Retinal pigment epithelial cell (primary cell): Measurements from ENCODE around the gene HDAC9.

Experiments
- DNase-seq: peaks from one replicate; pipeline ENCODE4 v3.0.0-alpha.2; 2010; ENCODE audit warnings: low read depth
- H3K4me3 ChIP-seq: 2 replicates; pipeline ENCODE4 v1.5.1; 2011; ENCODE audit warnings: mild to moderate bottlenecking, low read length, control low read depth, moderate library complexity
- TF ChIP-seq, protein P1 (sequence below): conservative IDR thresholded peaks from 2 replicates; pipeline ENCODE4 v1.5.1; 2011; ENCODE audit warnings: low read depth, low read length, control low read depth, inconsistent platforms

Gene HDAC9

DNA sequence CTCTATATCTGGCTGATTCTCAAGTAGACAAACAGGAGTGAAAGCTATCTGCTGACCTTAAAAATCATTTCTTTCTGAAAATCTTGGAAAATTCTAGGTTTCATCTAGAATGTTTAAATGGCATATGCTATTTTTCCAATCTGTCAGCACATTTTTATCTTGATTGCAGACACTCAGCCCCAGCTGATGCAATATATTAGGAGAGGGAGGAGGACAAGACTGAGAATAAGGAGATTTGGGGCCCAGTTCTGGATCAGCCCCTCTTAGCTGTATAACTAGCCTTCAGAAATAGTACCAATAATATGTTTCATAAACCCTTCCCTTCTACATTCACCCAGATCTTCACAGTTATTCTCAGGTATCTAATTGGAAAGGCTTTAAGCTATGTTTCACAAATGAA, 131.2 kb downstream of the HDAC9 start:
- TF ChIP-seq, protein P1, sequence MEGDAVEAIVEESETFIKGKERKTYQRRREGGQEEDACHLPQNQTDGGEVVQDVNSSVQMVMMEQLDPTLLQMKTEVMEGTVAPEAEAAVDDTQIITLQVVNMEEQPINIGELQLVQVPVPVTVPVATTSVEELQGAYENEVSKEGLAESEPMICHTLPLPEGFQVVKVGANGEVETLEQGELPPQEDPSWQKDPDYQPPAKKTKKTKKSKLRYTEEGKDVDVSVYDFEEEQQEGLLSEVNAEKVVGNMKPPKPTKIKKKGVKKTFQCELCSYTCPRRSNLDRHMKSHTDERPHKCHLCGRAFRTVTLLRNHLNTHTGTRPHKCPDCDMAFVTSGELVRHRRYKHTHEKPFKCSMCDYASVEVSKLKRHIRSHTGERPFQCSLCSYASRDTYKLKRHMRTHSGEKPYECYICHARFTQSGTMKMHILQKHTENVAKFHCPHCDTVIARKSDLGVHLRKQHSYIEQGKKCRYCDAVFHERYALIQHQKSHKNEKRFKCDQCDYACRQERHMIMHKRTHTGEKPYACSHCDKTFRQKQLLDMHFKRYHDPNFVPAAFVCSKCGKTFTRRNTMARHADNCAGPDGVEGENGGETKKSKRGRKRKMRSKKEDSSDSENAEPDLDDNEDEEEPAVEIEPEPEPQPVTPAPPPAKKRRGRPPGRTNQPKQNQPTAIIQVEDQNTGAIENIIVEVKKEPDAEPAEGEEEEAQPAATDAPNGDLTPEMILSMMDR, result no peak
- H3K4me3 ChIP-seq, result no peak overlapping the region
- DNase-seq, result no peak

DNA sequence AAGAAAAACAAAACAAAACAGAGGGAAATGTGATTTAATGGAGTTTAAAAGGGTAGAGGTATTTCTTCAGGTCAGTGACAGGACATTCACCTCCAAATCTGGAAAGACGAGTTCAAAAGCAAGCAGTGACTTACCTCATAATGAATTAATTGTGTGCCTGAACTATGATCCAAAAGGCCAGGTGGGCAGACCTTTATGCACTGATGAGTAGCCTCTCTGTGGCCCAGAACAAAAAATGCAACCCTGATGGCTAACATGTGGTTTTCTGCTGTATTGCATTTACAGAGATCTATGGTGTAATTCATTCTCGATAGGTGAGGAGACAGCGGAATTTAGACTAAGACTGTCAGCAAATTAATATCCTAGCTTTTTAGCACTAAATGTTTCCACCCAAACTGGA, 142.0 kb downstream of the HDAC9 start:
- DNase-seq, result no peak
- TF ChIP-seq, protein P1, result no peak
- no peak overlapping the region for H3K4me3 ChIP-seq

DNA sequence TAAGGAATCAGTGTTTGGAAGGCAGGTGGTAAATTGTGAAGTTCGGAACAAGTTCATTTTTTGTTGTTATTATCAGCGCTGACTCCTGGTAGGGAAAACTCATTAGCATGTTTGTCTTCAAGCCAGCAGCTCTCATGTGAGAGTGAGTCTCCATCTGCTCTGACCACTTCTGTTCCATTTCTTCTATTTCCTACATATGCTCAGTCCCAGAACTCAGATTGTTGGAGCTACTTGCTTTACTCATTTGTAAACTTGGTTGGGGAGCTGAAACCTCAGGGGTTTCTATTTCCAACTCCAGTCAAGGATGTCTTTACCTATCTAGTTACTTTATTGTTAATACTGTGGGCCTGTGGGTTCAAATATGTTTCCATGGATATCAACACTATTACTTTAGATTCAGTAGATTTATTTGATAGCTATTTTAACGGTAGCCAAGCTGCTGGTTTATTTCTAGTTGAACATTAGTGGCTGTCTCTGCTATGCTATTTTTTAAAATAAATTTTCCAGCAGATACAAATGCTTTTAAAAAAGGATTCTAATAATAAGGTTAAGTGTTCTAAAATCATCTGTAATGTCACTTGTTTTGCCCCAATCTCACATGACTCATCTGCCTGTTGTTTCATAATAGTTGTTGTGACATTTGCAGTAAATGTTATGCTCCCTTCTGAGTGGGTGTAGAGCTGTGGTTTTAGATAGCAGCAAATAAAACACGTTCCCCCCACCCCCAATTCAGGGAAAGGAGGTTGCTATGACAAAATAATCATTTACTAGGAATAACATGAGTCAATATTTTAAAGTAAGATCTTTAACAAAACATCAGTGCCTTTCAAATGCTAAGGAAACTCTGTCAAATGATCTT, 143.3 kb downstream of the HDAC9 start:
- DNase-seq, result peak; percentile 15
- no peak overlapping the region for H3K4me3 ChIP-seq
- TF ChIP-seq, protein P1, result no peak

DNA sequence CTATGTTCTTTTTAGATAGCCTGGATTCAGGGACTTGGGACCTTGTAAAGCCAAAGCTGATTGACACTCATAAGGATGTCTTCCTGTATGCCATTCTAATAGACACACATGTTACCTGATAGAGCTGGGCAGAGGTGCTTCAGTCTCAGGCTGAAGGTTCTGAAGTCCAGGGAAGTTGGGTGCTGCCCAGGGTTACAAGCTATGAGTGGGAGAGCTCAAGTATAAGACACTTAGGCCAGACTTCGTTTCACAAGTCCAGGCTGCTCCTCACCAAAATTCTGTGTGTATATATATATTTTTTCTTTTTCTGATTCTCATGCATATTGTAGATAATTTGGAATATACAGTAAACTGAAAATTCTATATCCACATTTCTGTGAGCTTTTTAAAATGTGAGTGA, 144.2 kb downstream of the HDAC9 start:
- no peak for DNase-seq
- TF ChIP-seq, protein P1, result no peak
- no peak overlapping the region for H3K4me3 ChIP-seq

DNA sequence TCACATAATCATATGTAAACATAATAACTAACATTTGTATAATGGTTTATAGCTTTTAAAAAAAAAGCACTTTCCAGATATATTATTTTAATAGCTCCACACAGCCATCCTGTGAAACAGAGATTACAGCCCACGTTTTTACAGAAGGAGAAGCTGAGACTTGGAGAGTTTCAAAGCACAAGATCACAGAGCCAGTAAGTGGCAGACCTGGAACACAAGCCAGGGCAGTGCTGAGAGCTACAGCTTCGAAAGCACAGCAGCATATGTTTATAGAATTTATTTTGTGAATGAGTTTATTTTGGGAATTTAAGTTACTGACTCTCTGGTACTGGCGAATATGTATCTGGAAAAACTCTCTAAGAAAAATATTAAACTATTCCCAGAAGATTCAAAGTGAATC, 149.4 kb downstream of the HDAC9 start:
- DNase-seq, result no peak
- no peak overlapping the region for H3K4me3 ChIP-seq
- TF ChIP-seq, protein P1, result no peak

DNA sequence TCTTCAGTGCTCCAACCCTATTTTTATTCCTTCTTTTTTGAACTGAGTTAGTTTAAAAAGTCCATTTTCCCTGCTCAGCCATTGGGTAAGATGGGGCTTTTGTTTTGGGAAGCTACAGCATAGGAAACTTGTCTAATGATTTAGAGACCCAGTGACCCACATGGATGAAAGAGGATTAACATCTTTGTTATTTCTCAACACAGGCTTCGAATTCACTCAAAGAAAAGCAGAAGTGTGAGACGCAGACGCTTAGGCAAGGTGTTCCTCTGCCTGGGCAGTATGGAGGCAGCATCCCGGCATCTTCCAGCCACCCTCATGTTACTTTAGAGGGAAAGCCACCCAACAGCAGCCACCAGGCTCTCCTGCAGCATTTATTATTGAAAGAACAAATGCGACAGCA, 152.0 kb downstream of the HDAC9 start:
- DNase-seq, result no peak
- H3K4me3 ChIP-seq, result no peak overlapping the region
- TF ChIP-seq, protein P1, result no peak
